Glomerular visceral epithelial cell (primary cell): ENCODE results near the gene MOB1B.

Source experiments
- DNase-seq: peaks from one replicate; pipeline ENCODE4 v3.0.0-alpha.2; 2016; ENCODE audit errors: extremely low spot score

MOB1B gene

DNA sequence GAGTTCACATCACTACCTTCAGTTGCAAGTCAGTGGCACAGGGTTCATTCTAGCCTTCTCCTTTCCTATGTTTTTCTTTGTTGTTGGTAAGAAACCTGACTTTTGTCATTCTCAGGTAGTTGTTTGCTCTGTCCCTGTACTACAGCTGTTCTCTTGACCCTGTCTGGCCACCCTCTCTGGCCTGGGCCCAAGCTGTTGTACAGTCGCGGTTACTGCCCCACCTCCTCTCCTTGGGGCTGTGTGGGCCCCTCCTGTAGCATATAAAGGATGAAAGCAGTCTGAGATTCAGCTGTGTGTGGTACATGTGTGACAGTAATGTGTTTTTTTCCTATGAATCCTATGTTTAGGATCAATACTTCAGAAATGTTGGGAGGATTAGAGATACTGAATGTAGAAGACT is 12.5 kb downstream of the MOB1B start:
- no peak for DNase-seq

DNA sequence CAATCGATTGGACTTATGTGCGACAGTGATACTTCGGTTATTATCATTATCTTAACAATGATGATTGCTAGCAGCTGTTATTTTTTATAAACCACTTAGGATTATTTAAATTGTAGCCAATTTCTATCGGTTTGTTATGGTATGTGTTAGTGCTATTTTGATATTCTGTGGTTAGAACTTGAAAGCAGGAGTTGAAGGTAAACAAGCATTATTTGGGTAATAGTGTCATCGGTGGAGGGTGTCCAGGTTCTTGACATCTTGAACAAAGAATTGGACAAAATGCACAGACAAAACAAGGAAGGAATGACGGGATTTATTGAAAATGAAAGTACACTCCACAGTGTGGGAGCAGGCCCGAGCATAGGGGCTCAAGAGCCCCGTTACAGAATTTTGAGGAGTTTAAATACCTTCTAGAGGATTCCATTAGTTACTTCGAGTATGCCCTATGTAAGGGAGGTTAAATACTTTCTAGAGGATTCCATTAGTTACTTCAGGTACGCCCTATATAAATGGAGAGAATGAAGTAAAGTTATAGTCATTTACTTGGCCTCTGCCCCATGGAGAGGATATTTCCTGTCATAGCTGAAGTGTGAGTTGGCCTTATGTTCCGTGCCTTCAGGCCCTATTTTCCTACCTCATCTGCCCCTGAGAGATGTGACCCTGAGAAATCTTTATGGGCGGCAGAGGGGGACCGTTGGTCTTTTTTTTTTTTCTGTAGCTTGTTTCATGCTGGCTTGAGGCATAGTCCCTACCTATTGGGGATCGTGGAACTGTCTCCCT is 13.1 kb downstream of the MOB1B start:
- DNase-seq: peak; percentile 34

DNA sequence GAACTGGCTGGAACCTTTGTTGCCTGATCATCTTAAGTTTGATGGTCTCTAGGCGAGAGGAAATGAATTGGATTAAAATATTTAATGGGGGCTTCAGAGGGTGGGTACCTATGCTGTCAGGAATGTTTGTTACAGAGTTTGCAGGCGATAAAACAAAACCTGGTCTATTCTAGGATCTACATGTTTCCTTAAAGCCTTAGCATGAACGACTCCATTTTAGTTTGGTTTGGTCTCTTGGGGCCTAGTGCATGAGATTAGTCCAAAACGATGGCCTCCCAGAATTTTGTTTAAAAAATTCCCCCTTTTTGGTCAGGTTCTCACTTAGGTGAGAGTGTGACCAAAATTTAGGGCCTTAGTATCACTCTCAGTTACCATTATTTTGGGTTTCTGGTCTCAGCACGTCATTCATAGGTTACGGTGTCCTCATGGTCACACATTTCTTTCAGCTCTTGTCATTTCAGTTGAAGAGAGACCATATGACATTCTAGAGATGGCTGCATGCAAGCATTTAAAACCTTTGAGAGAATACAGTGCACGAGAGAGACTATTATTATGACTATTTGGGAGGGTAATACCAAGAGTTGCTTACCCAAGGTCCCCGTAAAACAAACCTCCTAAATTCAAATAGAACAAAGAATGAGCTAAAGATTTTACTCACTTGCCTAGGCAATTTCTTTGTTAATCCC is 13.8 kb downstream of the MOB1B start:
- DNase-seq: no peak

DNA sequence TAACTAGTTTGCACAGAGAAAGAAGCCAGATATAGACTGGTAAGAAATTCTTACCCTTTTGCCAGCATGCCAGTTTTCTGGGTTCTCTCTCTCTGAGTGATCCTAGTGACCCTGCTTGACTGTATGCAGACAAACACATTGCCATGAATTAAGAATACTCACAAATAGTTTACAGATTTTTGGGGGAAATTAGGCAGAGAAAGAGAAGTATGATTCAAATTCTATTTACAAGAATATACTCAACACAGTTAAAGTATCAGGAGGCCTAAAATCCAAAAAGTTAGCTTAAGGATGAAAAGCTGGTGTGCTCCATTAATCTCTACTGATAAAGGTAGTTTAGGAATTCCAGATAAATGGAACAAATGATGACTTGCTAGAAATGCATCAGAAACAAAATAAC is 18.4 kb downstream of the MOB1B start:
- no peak for DNase-seq

DNA sequence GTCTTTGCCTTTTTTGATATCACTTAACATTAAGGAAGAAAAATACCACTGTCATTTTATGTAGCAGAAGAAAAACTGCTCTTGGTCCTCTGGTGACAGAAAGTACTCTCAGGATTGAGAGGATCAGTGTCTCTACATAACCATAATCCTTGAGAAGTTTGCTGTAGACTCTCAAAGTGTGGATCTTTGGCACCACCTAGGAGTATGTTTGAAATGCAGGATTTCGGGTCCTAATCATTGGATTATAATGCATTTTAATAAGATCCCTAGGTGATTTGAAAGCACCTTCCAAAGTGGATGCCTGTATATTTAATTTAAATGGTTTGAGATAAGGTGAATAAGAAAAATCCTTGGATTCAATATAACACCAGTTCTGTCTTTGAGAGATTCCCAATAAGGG is 23.2 kb downstream of the MOB1B start:
- DNase-seq: no peak

DNA sequence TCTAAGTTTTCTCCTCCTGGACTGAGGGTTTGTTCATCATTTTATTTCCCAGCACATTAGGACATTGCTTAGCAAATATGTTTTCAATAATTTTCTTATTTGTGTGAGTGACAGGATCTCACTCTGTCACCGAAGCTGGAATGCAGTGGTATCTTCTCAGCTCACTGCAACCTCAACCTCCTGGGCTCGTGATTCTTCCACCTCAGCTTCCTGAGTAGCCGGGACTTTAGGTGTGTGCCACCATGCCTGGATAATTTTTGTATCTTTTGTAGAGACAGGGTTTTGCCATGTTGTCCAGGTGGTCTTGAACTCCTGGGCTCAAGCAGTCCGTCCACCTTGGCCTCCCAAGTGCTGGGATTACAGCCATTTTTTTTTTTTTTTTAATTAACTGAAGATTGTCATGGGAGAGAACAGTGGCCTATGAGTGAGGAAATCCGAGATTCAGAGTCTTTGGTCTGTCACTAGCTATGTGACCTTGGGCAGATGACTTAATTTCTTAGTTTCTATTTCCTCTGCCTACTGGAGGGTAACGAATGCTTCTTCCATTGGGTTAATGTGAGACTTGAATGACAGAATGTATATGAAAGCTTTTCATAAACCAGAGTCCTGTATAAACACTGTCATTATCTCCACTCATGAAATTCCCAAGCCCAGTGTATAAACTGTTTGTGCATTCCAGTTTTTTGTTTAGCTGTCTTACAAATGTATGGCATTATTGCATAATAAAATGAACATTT is 23.9 kb downstream of the MOB1B start:
- peak; percentile 32 for DNase-seq

DNA sequence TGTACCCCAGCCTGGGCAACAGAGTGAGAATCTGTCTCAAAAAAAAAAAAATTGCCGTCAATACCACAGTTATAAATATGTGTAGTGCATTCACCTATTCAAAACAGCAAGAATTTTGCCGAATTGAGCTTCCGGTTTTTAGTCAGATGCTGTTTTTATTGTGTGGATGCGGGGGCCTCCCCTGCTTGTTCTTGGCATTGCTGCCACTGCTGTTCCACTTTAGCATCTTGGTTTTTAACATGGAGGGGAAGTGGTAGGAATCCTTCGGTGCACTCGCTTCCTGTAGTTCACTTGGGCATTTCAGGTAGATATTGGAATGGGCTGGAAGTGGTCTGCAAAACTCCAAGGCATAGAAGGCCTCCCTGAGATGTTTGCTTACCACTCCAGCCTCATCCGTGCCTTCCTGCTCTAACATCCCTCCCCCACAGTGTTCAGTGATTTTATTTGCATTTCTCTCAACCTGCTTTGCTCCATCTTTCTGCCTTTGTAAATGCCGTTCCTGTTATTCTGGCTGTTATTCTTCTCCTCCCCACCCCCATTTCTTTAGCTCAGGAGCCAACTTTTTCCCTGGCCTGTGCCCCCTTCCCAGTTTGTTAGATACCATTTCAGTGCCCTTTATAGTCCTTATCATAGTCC is 25.5 kb downstream of the MOB1B start:
- no peak for DNase-seq

DNA sequence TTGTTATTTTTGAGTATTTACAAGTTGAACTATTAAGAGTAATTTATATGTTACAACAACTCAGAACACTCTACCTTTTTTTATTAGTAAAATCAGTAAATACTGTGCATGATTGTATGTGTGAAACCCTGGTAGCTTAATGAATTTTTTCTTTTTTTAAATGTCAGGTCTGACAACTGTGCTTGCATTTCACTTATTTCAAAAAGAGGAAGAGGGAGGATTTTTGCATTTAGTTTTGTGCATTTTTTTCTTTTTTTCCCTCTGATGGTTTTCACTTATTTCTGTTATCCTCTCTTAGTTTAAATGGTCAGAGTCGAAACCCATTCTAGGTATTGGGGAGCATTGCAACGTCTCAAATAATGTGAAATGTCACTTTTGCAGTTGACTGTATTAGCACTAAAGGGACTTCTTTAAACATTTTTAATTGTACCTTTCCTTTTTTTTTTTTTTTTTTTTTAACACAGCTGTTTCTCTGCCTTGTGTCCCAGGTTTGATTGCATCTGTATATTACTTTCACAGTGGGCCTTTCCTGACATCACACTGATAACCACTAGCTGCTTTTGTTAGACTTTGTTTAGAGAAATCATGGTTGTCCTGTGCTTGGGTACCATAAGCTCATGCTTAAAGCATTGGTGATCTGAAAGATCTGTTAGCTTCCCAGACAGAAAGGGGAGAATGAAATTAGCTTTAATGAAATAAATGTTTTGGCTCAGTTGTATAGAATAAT is 28.5 kb downstream of the MOB1B start:
- DNase-seq: no peak

DNA sequence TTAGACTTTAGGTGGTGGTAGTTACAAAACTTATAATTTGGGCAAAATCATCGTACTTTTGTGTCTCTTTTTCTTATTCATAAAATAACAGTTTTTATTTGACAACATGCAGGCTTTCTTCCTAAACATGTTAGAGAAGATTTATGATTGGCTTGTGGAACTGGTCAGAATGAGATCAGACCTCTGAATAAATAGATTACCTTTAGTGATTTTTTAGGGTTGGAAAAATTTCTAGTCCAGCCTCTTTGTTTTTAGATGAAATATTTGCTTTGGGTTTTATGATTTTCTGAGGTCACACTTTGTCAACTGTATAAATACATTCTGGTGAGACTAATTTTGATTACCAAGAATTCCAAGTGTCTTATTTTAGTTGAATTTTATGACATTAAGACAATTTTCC is 29.2 kb downstream of the MOB1B start:
- DNase-seq: no peak

DNA sequence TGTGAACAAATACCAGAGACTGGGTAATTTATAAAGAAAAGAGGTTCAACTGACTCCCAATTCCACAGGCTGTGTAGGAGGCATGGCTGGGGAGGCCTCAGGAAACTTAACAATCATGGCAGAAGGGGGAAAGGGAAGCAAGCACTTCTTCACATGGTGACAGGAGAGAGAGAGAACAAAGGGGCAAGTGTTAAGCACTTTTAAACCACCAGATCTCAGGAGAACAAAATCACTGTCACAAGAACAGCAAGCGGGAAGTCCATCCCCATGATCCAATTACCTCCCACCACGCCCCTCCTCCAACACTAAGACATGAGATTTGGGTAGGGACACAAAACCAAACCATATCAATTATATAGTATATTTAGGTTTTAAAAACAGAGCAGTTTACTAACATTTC is 30.8 kb downstream of the MOB1B start:
- no peak for DNase-seq

DNA sequence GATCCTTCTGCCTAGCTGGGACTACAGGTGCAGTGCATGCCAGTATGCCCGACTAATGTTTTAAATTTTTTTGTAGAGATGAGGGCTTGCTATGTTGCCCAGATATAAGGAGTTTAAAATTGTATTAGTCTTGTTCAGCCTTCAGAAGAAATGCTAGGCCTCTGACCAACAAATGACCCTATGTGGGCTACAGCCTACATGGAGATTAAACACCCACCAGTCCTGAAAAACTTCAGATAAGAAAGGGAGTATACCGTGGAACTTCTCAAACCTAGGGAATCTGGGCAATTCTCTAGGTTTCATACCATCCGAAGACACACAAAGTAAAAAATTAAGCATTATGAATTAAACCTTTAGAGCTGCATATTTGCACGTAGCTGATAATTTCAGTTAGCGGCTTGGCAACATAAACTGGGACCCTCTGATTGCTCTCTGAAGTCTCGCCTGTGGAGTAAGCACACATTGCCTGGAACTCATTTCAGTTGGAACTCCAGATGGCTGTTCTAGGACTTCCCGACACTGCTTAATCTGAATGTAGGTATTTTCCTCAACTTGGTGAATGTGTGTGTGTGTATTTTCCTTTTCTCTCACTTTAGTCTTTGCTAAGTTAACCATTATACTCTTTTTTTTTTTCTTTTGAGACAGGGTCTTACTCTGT is 33.0 kb downstream of the MOB1B start:
- no peak for DNase-seq

DNA sequence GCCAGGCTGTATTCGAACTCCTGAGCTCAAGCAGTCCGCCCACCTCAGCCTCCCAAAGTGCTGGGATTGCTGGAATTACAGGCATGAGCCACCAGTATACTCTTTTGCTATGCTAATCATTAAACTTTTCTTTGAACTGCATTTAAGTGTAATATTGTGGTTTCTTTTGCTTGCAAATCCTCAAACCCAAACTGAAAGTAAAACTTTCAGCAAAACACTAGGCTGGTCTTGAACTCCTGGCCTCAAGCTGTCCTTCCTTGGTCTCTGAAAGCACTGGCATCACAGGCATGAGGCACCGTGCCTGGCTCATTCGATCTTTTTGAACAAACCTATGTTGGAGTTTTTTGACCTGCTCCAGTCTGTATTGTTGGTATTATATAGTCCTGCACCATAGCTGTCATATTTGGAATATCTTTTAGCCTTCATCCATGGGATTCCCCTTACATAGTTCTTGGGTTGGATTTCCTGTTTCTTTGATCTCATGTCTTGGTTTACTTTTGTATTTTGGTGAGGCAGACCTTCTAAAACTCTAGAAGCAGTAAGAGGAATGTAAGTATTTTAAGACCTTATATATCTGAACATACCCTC is 34.1 kb downstream of the MOB1B start:
- DNase-seq: no peak

DNA sequence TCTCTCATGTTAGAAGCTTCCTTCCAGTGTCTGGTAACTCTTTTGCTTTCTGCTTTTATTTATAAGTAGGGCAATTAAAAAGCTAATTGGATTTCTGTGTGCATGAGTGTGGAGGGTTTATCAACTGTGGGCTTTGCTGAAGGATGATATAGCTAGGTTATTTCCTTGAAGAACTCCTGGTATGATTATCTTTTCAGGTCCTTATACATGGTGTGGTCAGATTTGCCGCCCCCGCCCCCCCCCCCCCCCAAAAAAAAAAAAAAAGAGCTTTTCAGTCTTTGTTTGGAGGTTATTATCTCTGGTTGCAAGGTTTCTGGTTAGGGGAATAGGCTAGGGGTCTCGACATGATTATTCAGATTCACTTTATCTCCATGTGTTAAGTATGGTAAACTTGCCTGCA is 35.9 kb downstream of the MOB1B start:
- DNase-seq: no peak

DNA sequence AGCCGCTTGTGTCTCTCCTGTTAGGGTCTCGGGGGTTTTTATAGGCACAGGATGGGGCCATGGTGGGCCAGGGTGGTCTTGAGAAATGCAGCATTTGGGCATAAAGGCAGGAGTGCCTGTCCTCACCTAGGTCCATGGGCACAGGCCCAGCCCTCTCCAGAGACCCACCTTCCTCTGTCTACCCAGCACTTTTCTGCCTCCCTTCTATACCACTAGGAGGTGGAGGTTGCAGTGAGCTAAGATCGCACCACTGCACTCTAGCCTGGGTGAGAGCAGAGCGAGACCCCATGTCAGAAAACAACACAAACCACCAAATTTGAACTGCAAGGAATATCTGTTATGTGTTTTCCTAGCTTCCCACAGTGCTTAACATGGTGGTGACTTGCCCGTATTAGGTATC is 38.0 kb downstream of the MOB1B start:
- DNase-seq: no peak

DNA sequence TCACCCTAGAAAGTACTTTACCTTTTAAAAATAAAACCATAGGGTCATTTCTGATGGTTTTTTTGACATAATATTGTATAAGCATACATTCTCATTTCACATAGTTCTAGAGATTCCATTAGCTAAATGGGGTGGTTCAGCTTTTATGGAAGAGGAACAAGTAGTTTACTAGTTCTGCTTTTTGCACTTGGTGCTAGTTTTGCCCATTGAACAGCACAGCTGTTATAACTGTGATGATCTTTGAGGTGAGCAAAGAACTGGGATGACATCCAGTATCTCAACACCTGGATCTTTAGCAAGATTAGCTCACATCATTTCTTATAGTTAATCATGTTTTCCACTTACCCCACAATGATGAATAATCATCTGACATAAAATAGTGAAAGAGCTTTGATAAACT is 40.9 kb downstream of the MOB1B start:
- no peak for DNase-seq

DNA sequence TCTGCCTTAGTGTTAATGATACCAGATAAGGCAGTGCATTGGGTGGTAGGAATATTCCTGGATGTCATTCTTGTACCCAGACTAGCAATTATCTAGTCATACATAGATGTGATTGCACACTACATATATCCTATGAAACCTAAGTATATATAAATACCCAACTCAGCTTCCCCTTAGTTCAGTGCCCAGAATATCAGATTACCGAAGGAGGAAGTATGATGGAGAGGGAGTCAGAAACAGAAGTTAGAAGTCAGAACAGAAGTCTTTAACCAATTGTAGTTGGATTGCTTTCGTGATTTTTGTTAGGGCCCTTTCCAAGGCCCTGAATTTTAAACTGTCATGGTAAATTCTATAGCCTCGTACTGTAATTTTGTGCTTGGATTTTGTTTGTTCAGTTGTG is 42.9 kb downstream of the MOB1B start:
- DNase-seq: no peak

DNA sequence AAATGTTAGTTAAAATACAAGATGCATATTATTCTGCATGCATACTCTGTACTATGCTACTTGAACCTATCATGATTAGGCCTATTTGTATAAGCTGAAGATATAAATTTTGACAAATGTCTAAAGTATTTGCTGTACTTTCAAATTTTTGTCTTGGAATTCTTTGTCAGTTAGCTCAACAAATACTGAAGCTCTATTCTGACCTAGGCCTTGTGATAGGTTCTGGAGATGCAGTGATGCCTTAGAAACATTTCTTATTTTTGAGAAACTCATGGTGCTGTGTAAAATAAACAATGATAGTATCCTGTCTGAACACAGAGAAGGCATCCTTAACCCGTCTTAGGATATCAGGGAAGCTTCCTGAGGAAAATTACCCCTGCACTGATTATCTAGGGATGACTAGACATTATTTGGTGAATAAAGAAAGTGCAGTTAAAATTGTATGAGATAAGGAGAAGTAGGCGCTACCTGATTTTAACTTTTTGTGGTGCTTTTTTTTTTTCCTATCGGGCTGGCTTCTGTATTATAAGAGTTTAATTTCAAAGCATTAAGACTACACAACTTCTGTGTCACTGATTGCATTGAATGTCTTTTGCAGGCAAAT is 43.4 kb downstream of the MOB1B start:
- DNase-seq: no peak

DNA sequence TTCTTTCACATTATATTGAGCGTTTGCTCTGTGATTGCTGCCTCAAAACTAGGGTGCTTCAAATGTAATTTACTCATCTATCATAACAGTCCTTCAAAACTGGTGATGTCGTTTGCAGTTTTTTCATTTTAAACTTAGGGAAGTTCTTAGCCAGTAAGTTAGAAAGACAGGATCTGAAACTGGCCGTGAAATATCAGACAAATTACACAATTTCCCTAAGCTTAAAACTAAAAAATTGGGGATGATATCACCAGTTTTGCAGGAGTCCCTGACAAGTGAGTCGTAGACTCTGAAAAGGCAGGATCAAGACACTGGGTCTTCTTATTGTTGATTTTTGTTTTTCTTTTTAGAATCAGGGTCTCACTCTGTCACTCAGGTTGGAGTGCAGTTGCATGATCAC is 44.8 kb downstream of the MOB1B start:
- no peak for DNase-seq

DNA sequence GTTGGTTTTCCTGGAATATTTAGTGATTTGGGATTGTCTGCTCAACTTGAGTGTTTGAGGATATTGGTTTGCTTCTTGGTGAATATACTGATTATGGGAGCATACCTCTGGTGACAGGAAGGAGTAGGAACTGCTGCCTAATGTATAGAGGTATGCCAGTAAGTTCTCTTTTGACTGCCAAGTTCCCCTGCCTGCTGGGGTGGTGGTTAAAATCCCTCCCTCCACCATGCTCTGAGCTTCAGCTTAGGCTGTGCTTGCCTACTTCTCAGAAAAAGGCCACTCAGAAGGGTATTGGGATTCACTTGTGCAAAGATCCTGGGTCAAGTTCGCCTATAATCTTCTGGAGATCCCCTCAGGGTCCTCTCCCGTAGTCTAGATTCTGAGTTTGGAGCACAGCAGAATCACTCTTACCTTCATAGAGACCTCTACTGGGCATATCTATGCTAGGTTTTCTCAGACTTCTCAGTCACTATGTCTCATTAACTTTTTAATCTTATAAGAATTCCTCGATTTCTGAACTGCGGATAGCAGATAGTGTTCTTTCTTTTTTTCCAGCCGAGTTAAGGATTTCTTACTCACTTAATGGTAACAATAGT is 46.6 kb downstream of the MOB1B start:
- no peak for DNase-seq

DNA sequence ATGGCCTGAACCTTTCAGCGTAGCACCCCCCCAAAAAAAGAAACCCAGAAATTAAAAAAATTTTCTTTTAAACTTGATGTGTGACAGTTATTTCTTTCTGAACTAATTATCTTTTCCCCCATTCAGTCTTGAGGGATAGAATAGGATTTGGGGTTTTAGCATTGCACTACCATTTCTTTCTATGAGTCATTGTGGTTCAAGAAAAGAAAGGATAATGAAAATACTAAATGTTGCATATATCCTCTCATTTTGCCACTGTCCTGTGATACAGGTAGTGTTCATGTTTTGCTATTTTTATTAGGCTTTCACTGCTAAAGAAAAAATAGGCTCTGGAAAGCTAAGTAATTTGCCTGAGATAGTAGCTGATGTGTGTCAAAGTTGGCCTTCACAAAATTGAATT is 51.9 kb downstream of the MOB1B start:
- DNase-seq: no peak
